A673 (cell line): ENCODE measurements around the gene UBL5.

Source experiments
- CTCF ChIP-seq: fragments of 300-800, 200-600 bp; sonication (generic); conservative IDR thresholded peaks from 2 replicates; pipeline ENCODE4 v1.5.1; 2017; ENCODE audit warnings: low read depth, mild to moderate bottlenecking, antibody characterized with exemption, low read length, moderate library complexity, mixed read lengths
- EZH2 ChIP-seq: fragments of 200-600 bp; sonication (generic); IDR thresholded peaks from 2 replicates; pipeline ENCODE4 v1.6.1; 2017; ENCODE audit warnings: borderline replicate concordance, low read depth, mild to moderate bottlenecking, mixed read lengths, antibody characterized with exemption, low read length; ENCODE audit not compliant: poor library complexity, severe bottlenecking

- TF ChIP-seq CTCF (peak; percentile 59), EZH2 (no peak)
These were observed 7.2 kb downstream of the UBL5 start, which contains the start of gene PIN1 for GRCh38 chr19:9834726-9835506.
